ENCODE measurements around the gene SIRT3. TPM values are rescaled to one million over a fixed set of nuclear protein-coding genes. Genes with fewer than 3 reads are reported as not detected.
"Not testable (repeated sequence)": the region's sequence is repeated elsewhere in the genome, so short reads cannot be mapped to it uniquely, and the experiment has no call there.

The SIRT3 gene
- polyA plus RNA-seq, 3 donors = 26.5 to 39.3 (median 29.2) TPM

GRCh38 chr11:198236-198806 lies 37.8 kb downstream of the SIRT3 start:
- DNase-seq (ENCODE audit: extremely low read depth in 1 of 11, low read depth in 9 of 11, low spot score in 4 of 11) = no peak

DNA sequence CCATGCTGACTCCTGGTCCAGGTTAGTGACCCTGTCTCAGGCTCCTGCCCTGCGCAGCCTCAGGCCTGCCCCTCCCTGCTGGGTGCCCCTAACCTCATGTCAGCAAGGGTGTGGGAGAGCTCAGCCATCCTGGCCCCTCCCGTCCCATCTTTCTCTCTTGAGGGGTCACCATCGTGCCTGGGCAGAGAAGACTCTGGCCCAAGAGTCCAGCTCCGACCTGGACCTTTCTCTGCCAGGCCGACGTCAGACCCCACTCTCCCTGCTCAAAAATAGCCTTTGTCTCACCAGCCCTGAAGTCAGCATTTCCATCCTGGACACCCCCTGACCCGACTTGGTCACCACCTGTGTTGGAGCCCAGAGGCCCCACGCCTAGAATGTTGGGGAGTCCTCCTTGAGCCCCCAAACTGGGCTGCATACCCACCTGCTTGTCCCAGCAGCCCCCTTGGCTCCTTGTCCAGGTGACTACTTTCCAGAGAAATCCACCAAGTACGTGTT lies 38.4 kb downstream of the SIRT3 start:
- no peak for DNase-seq (ENCODE audit: extremely low read depth in 1 of 11, low read depth in 9 of 11, low spot score in 4 of 11)

DNA sequence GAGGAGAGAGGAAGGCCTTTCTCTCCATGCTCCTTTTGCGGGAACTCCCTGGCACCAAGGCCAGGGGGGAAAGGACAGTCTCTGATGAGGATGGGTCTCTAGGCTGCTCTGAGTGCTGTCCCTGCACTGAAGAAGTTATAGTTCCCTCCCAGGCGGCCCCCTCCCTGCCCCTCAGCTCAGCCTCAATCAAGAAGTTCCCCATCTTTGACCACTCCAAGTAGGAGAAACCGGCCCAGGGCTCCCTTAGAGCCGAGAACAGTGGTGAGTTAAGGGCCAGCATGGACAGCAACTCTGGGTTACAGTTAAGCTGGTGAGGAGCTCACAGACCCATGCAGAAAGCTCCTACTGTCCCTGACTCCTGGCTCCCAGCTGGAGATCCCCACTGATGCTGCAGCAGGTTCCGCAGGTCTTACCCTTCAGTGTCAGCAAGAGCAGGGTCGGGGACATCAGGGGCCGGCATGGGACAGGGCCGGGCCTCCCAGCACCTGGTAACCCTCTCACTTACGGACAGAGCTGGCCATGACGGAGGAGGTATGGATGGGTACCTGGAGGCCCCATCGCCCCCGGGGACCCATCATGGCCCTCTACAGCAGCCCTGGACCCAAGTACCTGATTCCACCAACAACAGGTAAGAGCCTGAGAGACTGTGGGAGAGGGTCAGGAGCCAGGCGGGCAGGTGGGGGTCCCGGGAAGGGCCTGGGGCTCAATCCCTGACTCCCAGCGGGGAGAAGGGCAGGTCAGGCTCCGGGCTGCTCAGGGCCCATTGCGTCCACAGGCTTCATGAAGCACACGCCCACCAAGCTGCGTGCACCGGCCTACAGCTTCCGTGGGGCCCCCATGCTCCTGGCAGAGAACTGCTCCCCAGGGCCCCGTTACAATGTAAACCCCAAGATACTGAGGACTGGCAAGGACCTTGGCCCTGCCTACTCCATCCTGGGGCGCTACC lies 39.1 kb downstream of the SIRT3 start:
- no peak for DNase-seq (ENCODE audit: extremely low read depth in 1 of 11, low read depth in 9 of 11, low spot score in 4 of 11)

- not testable (repeated sequence) for DNase-seq (ENCODE audit: extremely low read depth in 1 of 11, low read depth in 9 of 11, low spot score in 4 of 11)
Measured at GRCh38 chr11:193481-193880, 42.7 kb downstream of the SIRT3 start.

GRCh38 chr11:192674-193128 lies 43.4 kb downstream of the SIRT3 start, which contains the start of gene SCGB1C1:
TSS of gene SCGB1C1 (plus strand) at chr11:193078. CDS start at chr11:193100, 22 bp downstream.
- not testable (repeated sequence) for DNase-seq (ENCODE audit: extremely low read depth in 1 of 11, low read depth in 9 of 11, low spot score in 4 of 11)

GRCh38 chr11:191490-192478 lies 44.4 kb downstream of the SIRT3 start:
- DNase-seq (ENCODE audit: extremely low read depth in 1 of 11, low read depth in 9 of 11, low spot score in 4 of 11) = not testable (repeated sequence)

GRCh38 chr11:190546-190945 lies 45.6 kb downstream of the SIRT3 start:
- not testable (repeated sequence) for DNase-seq (ENCODE audit: extremely low read depth in 1 of 11, low read depth in 9 of 11, low spot score in 4 of 11)

GRCh38 chr11:189843-190311 lies 46.3 kb downstream of the SIRT3 start:
- not testable (repeated sequence) for DNase-seq (ENCODE audit: extremely low read depth in 1 of 11, low read depth in 9 of 11, low spot score in 4 of 11)

GRCh38 chr11:189200-189783 lies 46.9 kb downstream of the SIRT3 start:
- not testable (repeated sequence) for DNase-seq (ENCODE audit: extremely low read depth in 1 of 11, low read depth in 9 of 11, low spot score in 4 of 11)

DNA sequence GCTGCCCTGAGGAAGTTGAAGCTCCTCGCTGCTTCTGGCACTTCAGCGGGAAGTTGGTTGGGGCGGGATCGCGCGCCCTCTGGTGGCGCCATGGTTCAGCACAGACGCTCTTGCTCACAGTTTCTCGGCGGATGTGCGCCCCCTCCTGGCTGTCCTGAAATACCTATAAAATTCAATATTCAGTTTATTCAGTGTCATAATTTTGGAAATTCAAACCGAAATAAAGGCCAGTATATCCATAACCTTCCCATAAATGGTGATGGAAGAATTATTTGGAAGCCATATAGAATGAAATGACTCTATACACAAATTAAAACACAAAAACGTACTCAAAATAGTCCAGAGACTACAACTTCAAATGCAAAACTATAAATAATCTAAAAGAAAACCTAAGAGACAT lies 55.9 kb downstream of the SIRT3 start:
- DNase-seq (ENCODE audit: extremely low read depth in 1 of 11, low read depth in 9 of 11, low spot score in 4 of 11) = not testable (repeated sequence)

Other genes with a start within 250 kb of the SIRT3 start
- gene SCGB1C1, start 43.3 kb downstream of the SIRT3 start, polyA plus RNA-seq (ENCODE audit: insufficient read length in 3 of 3) = 1 to 10 TPM in 1 of 3 donors, under 1 TPM in 1, not detected in 1; 0.48 to 1.9 TPM
- 10 to 100 TPM; 36.1 to 47.8 (median 46.2) TPM for gene BET1L, start 28.9 kb downstream of the SIRT3 start, polyA plus RNA-seq (ENCODE audit: insufficient read length in 3 of 3)
- 10 to 100 TPM; 71.4 to 88.1 (median 80.9) TPM for gene RIC8A, start 28.6 kb downstream of the SIRT3 start, polyA plus RNA-seq (ENCODE audit: insufficient read length in 3 of 3)
- gene PSMD13, start 634 bp upstream of the SIRT3 start, polyA plus RNA-seq (ENCODE audit: insufficient read length in 3 of 3) = 100 to 1,000 TPM; 132 to 155 (median 152) TPM
- under 1 TPM; 0.24 to 0.67 (median 0.55) TPM for gene NLRP6, start 42.1 kb upstream of the SIRT3 start, polyA plus RNA-seq (ENCODE audit: insufficient read length in 3 of 3)
- 10 to 100 TPM; 10.9 to 52.6 (median 29.2) TPM for gene PGGHG, start 52.8 kb upstream of the SIRT3 start, polyA plus RNA-seq (ENCODE audit: insufficient read length in 3 of 3)
- gene IFITM5, start 63.2 kb upstream of the SIRT3 start, polyA plus RNA-seq (ENCODE audit: insufficient read length in 3 of 3) = under 1 TPM in 2 of 3 donors, not detected in 1; 0.19 to 0.36 TPM
- gene IFITM2, start 71.5 kb upstream of the SIRT3 start, polyA plus RNA-seq (ENCODE audit: insufficient read length in 3 of 3) = 100 to 1,000 TPM; 176 to 248 (median 216) TPM
- 10 to 100 TPM; 36.7 to 47.9 (median 42.5) TPM for gene IFITM1, start 77.7 kb upstream of the SIRT3 start, polyA plus RNA-seq (ENCODE audit: insufficient read length in 3 of 3)
- 100 to 1,000 TPM; 323 to 370 (median 359) TPM for gene IFITM3, start 84.5 kb upstream of the SIRT3 start, polyA plus RNA-seq (ENCODE audit: insufficient read length in 3 of 3)
- 10 to 100 TPM; 64.8 to 99.5 (median 72.8) TPM for gene B4GALNT4, start 133.2 kb upstream of the SIRT3 start, polyA plus RNA-seq (ENCODE audit: insufficient read length in 3 of 3)
- gene PKP3, start 157.9 kb upstream of the SIRT3 start, polyA plus RNA-seq (ENCODE audit: insufficient read length in 3 of 3) = 1 to 10 TPM; 3.4 to 5.1 (median 4.6) TPM
- gene SIGIRR, start 178.7 kb upstream of the SIRT3 start, polyA plus RNA-seq (ENCODE audit: insufficient read length in 3 of 3) = 10 to 100 TPM; 31.7 to 58.1 (median 56.9) TPM
- gene ANO9, start 205.7 kb upstream of the SIRT3 start, polyA plus RNA-seq (ENCODE audit: insufficient read length in 3 of 3) = 10 to 100 TPM in 2 of 3 donors, 1 to 10 TPM in 1; 9.2 to 18.1 (median 10.3) TPM
- gene PTDSS2, start 213.9 kb upstream of the SIRT3 start, polyA plus RNA-seq (ENCODE audit: insufficient read length in 3 of 3) = 10 to 100 TPM; 30.6 to 40.8 (median 35.9) TPM

Data from renal cortex interstitium (tissue), 11 donors.